ENCODE data around the gene PROM1. TPM values are rescaled to one million over a fixed set of nuclear protein-coding genes. Genes with fewer than 3 reads are reported as not detected.

The PROM1 gene
- total RNA-seq, 1 donor from 2014 or later: 36.9 TPM

DNA sequence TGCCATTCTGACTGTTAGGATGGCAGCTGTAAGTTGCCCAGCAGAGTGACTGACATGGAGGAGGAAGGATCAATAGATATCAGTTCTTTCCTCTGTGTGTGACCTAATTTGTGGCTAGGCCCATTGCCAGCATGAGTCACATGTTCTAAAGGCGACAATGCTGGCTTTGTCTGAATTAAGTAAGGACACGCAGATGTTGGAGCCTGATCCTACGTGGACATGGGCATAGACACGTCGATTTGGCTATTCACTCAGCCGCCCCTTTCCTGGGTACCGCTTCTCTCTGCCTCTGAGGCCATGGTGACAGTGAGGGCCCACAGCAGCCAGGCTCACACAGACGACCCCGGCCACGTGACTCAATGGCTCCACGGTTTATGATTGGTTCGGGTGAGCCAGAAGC, 16.3 kb downstream of the PROM1 start:
- DNase-seq: no peak
- H3K36me3 Mint-ChIP-seq (ENCODE audit: unreplicated experiment): no peaks in the 10 kb centered on the region
- no peak for TF ChIP-seq CTCF (IDR thresholded peaks at IDR 0.05; ENCODE audit: partially characterized antibody, unreplicated experiment)
- no peak overlapping the region for H3K4me3 Mint-ChIP-seq (ENCODE audit: unreplicated experiment)
- peaks cover 2% of the 10 kb centered on the region for H3K9me3 Mint-ChIP-seq (ENCODE audit: unreplicated experiment)
- peaks cover 3% of the 10 kb centered on the region for H3K27me3 Mint-ChIP-seq (ENCODE audit: unreplicated experiment)
- H3K4me1 Mint-ChIP-seq (ENCODE audit: low read depth, unreplicated experiment): no peaks in the 10 kb centered on the region
- H3K27ac Mint-ChIP-seq (ENCODE audit: unreplicated experiment): no peak overlapping the region

GRCh38 chr4:16066586-16067128, 17.2 kb downstream of the PROM1 start:
- TF ChIP-seq CTCF (IDR thresholded peaks at IDR 0.05; ENCODE audit: partially characterized antibody, unreplicated experiment): no peak
- H3K4me3 Mint-ChIP-seq (ENCODE audit: unreplicated experiment): no peak overlapping the region
- no peak overlapping the region for H3K27ac Mint-ChIP-seq (ENCODE audit: unreplicated experiment)
- no peaks in the 10 kb centered on the region for H3K36me3 Mint-ChIP-seq (ENCODE audit: unreplicated experiment)
- DNase-seq: no peak
- H3K27me3 Mint-ChIP-seq (ENCODE audit: unreplicated experiment): peaks cover 2% of the 10 kb centered on the region
- no peaks in the 10 kb centered on the region for H3K4me1 Mint-ChIP-seq (ENCODE audit: low read depth, unreplicated experiment)
- H3K9me3 Mint-ChIP-seq (ENCODE audit: unreplicated experiment): peaks cover 2% of the 10 kb centered on the region

GRCh38 chr4:16065066-16065465, 18.8 kb downstream of the PROM1 start:
- H3K27ac Mint-ChIP-seq (ENCODE audit: unreplicated experiment): no peak overlapping the region
- no peak for DNase-seq
- TF ChIP-seq CTCF (IDR thresholded peaks at IDR 0.05; ENCODE audit: partially characterized antibody, unreplicated experiment): no peak
- H3K4me1 Mint-ChIP-seq (ENCODE audit: low read depth, unreplicated experiment): no peaks in the 10 kb centered on the region
- peaks cover 2% of the 10 kb centered on the region for H3K9me3 Mint-ChIP-seq (ENCODE audit: unreplicated experiment)
- H3K27me3 Mint-ChIP-seq (ENCODE audit: unreplicated experiment): peaks cover 2% of the 10 kb centered on the region
- H3K4me3 Mint-ChIP-seq (ENCODE audit: unreplicated experiment): no peak overlapping the region
- H3K36me3 Mint-ChIP-seq (ENCODE audit: unreplicated experiment): no peaks in the 10 kb centered on the region

DNA sequence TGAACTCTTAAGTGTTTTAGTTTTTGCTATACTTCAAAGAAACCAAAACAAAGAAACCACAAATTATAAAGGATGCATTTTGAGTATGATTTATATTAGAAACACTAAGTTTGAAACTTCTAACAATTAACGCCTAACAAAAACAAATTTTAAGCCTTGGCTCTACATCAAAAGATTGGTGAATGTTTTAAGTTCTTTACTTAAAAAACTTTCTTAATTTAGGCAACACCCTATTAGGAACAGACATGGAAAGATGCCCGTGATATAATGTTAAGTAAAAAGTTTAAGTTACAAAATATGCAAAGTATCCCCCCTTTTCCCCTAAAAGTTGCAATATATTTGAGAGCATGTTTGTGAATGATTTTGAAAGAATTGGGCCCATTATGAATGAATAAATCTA, 21.2 kb downstream of the PROM1 start:
- H3K9me3 Mint-ChIP-seq (ENCODE audit: unreplicated experiment): peaks cover 2% of the 10 kb centered on the region
- H3K27me3 Mint-ChIP-seq (ENCODE audit: unreplicated experiment): no peaks in the 10 kb centered on the region
- H3K36me3 Mint-ChIP-seq (ENCODE audit: unreplicated experiment): no peaks in the 10 kb centered on the region
- no peak overlapping the region for H3K4me3 Mint-ChIP-seq (ENCODE audit: unreplicated experiment)
- DNase-seq: no peak
- TF ChIP-seq CTCF (IDR thresholded peaks at IDR 0.05; ENCODE audit: partially characterized antibody, unreplicated experiment): no peak
- H3K27ac Mint-ChIP-seq (ENCODE audit: unreplicated experiment): no peak overlapping the region
- no peaks in the 10 kb centered on the region for H3K4me1 Mint-ChIP-seq (ENCODE audit: low read depth, unreplicated experiment)

DNA sequence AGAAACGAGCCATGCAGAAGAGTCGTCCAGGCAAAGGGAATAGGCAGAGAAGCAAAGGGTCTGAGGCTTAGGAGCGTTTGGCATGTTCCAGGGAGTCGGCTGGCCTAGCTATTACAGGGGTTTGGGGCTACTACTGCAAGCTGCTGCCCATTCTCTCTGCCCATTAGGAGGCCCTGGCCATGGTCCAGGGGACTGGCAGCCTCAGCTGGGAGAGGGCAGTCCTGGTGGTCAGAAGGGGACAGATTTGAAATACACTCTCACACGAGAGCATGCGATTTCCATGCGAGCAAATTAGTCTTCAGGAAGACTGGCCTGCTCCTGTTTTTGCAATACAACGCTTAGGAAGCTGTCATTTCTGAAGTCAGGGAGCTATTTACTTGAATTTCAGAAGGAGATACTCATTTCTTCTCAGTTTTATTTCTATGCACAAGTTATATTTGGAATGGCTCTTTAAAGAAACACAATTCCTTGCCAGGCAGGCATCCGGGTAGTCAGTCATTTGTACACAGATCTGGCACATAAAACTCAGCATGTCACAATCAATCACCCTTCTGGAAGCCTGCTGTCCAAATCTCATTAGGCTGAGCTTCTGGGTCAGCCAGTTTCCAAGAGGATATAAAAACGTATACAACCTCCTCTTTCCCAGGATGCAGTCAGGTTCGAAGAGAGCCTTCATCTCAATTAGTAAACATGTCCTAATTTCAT, 27.0 kb downstream of the PROM1 start:
- Mint-ChIP-seq H3K27ac (ENCODE audit: unreplicated experiment) (peak overlapping the region; percentile 50), H3K4me3 (ENCODE audit: unreplicated experiment) (peak overlapping the region; percentile 7), H3K36me3 (ENCODE audit: unreplicated experiment) (no peaks in the 10 kb centered on the region), H3K27me3 (ENCODE audit: unreplicated experiment) (no peaks in the 10 kb centered on the region), H3K4me1 (ENCODE audit: low read depth, unreplicated experiment) (peaks cover 18% of the 10 kb centered on the region), H3K9me3 (ENCODE audit: unreplicated experiment) (no peaks in the 10 kb centered on the region)
- TF ChIP-seq CTCF (IDR thresholded peaks at IDR 0.05; ENCODE audit: partially characterized antibody, unreplicated experiment): no peak
- no peak for DNase-seq

All from glutamatergic neuron (in vitro differentiated cells).